HG02571 (cell line): ENCODE measurements around the gene CCNY.
"Not testable (repeated sequence)": the region's sequence is repeated elsewhere in the genome, so short reads cannot be mapped to it uniquely, and the experiment has no call there.

Source experiments
- ATAC-seq: cut with Tn5 transposase; IDR thresholded peaks from one replicate; pipeline ENCODE4 v1.9.1; 2021; ENCODE audit warnings: mild to moderate bottlenecking, moderate library complexity; ENCODE audit not compliant: unreplicated experiment

The CCNY gene

DNA sequence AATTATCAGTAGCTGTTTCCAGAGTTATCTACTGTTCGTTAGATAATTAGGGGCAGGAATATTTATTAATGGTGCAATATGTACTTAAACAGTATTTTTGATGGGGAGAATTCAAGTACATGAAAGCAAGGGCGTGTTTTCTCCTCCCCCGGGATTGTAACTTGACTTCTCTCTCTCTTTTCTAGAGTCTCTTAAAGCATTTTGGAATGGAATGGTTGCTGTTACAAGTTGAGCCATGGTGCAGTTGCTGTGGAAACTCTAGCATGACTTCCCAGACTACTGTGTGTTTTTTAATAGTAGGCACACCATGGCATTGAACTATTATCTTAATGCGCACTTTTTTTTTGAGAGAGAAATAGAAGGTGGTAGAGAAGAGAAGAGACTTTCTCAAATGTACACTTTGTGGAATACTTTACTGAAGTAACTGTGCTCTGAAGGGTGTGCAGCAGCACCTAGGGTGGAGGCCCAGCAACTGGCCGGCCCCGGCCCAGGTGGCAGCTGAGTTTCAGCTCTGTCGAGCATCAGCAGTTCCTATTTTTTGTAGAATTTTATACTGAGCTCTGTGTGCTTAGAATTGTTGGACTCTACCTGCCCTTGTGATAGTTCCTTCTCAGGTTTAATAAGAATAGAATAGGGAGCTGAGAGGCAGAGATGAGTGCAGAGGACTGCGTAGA is 64.4 kb downstream of the CCNY start:
- no peak for ATAC-seq

DNA sequence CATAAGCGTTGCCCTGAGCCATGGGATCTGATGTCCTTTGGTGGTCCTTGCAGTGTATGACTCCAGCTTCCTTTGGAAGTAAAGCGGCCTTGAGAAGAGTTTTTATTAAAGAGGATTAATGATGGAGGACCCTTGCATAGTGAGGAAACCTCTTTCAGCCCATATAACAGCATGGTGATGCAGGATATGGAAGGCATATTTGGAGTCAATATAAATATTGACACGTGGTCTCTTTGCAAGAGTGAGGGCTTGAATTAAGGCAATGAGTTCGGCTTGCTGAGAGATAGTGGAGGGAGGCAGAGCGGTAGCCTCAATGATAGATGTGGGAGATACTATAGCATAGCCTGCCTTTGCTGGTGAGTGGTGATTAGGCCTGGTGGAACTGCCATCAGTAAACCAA is 67.2 kb downstream of the CCNY start:
- ATAC-seq: not testable (repeated sequence)

DNA sequence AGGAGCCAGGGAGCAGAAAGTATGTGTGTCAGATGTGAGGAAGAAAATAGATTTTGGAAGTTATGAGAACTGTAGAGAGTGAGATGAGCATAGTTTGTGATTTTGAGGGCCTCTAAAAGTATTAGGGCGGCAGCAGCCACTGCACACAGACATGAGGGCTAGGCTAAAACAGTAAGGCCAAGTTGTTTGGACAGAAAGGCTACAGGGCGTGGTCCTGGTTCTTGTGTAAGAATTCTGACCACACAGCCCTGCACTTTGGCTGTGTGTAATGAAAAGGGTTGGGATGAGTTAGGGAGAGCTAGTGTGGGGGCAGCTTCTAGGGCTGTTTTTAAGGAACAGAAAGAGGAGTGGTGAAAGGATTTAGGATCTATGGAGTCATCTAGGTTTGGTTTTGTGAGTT is 67.8 kb downstream of the CCNY start:
- ATAC-seq: not testable (repeated sequence)

DNA sequence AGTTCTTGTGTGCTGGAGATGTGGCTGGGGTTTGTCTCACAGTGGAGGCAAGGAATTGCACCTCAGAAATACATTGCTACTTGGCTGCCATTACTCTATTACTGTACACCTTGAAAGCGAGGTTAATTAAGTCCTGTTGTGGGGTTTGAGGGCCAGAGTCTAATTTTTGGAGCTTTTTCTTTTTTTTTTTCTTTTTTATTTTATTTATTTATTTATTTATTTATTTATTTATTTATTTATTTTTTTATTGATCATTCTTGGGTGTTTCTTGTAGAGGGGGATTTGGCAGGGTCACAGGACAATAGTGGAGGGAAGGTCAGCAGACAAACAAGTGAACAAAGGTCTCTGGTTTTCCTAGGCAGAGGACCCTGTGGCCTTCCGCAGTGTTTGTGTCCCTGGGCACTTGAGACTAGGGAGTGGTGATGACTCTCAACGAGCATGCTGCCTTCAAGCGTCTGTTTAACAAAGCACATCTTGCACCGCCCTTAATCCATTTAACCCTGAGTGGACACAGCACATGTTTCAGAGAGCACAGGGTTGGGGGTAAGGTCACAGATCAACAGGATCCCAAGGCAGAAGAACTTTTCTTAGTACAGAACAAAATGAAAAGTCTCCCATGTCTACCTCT is 69.8 kb downstream of the CCNY start:
- ATAC-seq: not testable (repeated sequence)

DNA sequence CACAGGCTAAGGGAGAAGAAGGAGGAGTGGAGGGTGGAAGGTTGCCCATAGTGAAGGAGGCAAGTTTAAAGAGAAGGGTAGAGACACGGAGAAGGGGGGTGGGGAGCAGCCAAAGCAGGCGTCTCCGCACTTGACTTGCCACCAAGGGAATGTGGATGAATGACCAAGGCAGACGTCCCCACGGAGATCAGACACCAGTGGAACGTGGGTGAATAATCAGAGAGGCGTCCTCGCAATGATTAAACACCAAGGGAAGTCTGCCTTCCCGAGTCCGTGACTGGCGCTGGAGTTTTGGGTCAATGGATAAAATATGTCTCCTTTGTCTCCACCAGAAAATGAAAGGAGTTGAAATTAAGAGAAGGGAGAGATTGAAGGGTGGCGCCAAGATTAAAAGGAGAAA is 71.4 kb downstream of the CCNY start:
- not testable (repeated sequence) for ATAC-seq

DNA sequence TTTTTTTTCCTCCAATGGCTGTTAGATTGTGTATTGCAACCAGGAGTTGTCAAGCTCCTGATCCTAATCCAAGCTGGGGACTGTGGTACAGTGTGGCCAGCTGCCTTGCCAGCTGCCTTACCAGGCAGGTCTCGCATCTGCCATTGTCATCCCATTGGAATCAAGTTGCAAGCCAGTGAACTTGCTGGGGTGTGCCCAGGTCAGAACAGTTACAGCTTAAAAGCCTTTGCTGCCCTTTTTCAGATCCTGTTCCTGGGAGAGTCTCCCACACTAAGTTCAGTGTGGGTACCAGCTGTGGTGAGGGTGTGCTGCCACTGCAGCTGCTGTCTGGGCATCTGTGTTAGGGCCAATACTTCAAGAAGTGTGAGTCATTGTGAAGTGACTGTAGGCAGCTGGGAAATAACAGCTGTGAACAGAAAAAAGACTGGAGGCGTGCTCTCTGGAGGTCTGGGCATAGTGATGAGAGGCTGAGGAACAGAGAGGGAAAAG is 72.8 kb downstream of the CCNY start:
- no peak for ATAC-seq

DNA sequence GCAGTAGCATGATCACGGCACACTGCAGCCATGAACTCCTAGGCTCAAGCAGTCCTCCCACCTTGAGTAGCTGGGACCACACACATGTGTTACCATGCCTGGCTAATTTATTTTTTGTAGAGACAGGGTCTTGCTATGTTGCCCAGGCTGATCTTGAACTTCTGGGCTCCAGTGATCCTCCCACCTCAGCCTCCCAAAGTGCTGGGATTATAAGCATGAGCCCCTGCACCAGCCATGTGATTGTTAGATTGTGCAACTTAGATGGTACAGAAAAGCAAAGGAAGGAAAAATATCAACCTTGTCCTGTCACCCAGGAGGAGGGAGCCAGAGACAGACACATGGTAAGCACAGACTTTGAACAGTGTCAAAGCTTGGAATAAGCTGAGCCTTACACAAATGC is 73.5 kb downstream of the CCNY start:
- no peak for ATAC-seq

DNA sequence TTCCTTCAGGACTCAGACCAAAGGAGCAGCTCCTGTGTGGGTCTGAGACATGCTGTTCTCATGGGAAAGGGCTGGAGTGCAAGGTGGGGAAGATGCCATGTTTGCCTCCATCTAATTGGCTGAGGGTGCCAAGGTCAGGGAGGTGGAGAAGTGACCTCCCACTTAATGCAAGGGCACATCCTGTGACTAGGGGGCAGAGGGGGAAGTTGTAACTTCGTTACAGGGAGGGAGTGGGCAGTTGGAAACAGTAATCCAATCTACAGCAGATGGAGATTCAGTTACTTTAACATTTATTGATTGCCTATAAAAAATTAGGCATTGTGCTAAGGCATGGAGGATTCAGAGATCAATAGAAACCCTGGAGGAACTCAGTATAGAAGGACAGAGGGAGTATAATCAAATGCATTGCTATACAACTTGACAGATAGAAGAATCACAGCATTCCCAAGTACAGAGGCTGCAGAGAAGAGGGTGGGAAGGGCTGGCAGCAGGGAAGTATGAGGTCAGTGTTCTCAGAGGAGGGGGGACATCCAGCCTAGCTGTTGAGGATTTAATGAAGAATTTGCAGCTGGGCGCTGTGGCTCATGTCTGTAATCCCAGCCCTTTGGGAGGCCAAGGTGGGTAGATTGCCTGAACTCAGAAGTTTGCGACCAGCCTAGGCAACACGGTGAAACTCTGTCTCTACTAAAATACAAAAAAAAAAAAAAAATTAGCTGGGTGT is 75.9 kb downstream of the CCNY start:
- no peak for ATAC-seq

DNA sequence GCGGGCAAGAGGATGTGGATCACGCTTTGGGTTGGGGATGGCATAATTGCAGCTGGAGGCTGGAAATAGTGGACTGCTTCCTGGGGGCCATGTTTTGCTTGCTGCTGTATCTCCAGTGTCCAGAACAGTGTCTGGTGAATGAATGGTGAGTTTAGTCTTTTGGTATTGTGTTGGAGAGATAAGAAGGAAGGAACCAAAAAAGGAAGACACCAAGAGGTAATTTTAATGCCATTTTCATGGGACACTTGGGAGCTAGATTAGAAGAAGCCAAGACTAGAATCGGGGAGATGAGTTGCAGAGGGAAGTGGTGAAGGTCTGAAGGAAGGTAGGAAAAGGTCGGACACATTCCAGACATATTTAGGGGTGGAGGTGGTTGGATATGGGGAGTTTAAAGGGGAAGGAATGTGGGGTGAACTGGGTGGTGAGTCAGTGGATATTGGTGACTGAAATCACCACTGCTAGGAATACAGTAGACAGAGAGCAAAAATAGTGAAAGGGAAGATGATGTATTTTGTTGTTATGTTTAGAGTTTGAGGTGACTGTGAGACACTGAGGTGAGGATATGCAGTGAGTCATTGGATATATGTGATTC is 76.7 kb downstream of the CCNY start:
- no peak for ATAC-seq

DNA sequence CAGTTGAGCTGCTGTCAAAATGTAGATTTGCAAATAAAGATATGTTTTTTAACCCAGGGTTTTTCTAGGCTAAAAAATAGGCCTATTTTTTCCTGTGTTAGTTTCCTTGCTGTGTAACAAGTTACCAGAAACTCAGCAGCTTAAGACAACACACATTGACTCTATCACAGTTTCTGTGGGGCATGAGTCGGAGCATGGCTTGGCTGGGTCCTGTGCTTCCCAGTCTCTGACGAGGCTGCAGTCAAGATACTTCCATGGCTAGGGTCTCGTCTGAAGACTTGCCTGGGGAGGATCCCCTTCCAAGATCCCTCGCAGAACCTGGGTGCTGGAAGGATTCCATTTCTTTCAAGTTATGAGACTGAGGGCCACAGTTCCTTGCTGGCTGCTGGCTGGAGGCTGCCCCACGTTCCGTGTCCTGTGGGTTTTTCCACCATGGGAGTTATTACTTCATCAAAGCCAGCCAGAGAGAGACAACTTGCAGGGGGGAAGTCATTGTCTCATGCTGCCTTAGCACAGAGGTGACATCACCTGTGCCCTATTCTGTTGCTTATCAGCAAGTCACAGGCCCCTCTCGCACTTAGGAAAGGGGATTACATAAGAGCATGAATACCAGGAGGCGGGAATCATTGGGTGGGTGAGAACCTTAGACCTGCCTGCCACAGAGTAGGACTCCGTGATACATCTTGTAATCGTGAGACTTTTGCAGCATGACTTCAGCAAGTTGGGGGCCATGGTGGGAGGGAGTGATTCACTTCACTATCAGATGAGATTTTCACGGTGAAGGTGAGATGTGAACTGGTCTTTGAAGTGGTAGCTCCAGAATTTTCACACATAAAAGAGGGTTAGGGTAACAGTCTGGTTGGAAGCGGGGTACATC is 77.9 kb downstream of the CCNY start:
- no peak for ATAC-seq

DNA sequence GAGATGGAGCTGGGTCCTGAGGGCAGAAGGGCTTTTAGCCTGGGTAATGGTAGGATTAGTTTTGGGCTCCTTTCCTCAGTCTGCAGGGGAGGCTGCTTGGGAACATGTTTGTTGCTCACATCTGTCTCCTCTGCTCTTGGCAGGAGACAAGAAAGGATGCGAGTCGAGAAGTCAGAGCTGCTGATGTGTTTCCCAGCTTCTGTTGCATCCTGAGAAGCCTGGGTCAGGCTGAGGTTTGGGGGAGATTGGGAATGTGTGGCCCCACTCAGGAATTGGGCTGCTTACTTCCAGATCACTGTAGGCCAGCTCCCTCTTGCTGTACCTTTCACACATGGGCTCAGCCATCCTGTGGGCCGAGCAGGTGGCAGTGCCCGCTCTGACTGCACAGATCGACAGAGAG is 79.2 kb downstream of the CCNY start:
- no peak for ATAC-seq

DNA sequence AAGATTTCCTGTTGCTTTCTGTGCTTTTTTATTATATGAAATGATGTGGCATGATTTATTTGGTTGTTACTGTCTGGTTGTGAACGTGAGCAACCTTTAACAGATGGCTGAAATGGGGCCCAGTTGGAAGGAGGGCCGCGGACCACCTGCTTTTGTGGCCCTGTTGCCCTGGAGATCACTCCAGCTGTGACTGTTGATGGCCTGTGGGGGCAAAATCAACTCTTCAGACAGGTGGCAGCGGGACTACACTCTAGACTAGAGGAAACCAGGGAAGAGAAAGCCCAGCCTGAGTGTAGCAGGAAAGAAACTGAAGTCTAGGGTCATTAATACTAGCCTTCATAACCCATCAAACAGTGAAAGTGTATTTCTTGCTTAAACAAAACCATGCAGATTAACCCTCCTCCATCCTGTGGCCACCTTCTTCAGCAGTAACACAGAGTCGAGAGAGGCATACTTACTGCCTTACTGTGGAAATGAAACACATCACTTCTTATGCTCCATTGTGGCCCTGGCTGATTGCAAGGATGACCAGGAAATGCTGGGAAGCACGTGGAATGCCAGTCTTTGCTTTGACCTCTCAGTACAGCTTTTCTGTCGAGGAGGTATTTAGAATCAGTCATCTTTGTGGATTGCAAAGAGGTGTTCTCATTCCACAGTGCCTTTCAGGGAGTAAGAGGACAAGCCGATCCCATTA is 80.5 kb downstream of the CCNY start:
- ATAC-seq: no peak

DNA sequence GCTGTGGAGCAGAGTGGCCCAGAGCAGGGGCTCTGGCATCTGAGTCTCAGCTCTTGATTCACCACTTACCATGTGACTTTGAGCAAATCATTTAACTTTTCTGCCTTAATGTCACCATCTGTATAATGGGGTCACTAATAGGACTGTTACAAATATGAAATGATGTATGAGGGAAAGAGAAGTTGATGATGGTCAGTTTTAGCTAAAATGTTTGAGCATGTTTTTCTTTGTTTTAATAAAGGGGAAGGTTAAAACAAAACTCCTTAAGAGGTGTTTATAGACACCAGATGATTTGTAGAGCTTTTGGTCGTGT is 81.0 kb downstream of the CCNY start:
- no peak for ATAC-seq

DNA sequence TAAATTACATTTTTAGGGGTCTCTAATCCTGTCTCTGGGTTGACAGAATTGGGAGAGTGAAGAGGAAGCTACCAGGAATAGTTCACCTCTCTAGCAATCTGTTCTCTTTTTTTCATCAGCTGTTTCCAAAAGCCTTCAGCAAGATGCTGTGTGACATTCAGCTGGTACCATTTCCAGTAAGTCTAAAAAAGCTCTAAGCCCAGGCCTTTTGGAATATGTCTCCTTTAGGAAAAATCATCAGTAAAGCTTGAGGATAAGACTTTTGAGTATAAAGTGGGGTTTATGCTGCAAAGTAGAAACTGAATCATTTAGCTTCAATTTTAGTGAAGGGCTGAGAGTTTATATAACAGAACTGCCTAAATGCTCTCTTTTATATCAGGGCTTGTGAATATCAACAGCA is 81.5 kb downstream of the CCNY start:
- no peak for ATAC-seq

DNA sequence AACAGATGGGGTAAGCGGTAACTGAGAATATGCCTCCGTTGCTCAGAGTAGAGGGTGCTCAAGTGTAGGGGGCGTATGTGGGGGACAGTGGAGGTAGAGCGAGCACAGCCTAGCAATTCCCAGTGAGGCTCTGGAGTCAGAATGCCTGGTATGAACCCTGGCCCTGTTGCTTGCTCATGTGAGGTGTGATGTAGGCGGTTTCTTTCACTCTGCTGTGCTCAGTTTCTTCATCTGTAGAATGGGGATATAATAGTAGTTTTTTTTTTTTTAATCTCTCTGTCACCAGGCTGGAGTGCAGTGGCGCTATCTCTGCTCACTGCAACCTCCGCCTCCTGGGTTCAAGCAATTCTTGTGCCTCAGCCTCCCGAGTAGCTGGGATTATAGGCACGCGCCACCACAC is 82.3 kb downstream of the CCNY start:
- not testable (repeated sequence) for ATAC-seq

DNA sequence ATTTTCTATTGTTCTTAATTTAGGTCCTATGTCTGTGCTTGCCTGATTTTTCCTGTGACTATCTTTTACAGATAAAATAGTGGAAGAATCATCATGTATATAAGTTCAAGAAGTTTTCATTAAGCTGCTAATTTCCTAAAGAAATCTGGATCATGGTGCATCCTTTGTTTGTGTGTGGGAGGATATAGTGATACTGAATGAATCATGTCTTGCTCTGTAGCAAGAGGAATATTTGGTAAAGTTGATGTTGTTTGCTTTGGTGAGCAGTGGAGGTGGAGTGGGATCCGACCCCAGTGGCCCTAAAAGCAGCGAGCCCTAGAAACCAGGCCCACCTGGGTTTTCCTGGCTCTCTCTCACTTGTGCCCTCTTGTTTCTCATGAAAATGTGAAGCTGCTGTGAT is 83.7 kb downstream of the CCNY start:
- ATAC-seq: no peak

DNA sequence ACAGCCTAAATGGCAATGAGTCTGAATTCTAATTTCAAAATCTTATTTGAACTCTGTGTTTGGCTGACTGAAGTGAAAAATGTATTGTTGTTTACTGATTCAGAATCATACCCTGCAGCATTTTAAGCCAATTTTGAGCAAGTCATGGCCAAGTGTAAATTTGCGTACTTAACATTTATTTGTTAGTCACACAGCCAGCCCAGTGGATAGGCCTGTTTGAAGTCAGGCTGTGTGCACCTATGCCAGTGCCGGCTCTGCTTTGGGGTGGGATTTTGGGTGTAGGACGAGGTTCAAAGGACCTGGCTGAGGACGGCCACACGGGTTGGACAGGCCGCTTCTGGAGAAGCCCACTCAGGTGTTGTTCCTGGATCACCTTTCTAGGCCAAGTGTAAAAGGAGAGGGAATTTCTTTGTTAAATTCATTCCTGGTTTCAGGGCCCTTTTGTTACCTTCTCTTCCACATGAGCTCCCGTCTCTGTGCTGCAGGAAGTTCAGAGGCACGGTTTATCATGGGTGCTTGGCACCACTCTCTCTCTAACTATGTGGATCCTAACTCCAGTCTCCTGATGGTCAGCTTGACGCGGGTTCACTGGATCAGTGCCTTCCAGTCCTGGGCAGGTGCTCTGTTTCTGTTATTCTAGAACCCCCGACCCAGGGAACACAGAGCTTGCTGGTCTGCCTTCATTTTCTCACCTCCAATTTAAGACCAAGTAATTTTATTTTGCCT is 84.7 kb downstream of the CCNY start:
- no peak for ATAC-seq

DNA sequence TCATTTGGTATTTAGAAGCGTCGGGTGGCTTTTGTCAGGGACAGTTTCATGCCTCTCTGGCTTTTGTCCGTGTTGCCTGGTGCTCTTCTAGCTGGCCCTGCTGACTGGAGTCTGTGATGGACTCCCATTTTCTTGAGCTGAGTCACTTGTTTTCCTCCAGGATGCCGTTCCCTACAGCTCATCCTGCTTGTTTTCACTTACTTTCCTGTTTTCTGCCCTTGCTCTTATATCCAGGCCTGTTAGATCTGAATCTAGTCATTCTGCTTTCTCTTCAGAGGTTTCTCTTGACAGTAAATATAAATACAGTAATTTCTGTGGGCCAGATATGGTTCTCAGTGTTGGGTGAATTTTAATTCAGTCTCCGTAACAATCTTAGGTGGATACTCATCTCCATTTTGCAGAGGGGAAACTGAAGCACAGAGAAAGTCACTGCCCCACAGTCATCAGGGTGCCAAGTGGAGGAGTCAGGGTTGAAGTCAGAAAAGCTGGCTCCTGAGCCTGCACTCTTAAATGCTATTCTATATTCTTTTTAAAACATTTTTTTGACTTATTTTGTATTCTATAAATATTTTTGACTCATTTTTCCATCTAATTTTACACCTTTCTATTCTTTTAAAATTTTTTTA is 85.4 kb downstream of the CCNY start:
- ATAC-seq: no peak

DNA sequence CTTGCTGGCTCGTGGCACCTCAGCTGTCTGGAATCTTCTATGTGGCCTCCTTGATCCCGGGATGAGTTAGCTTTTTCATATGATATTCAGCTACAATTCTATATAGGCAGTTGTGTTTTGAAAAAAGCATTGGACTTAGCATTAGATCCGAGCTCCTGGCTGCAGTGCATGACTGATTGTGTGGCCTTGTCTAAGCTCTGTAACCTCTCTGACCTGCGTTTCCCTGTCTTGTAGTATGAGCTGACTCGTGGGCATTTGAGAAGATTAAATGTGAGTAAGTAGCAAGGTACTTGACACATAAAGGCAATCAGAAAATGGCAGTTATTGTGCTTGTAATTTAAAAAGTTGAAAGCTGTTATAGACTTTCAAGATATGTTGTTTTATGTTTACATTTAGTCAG is 85.9 kb downstream of the CCNY start:
- no peak for ATAC-seq
